Activated CD4-positive, alpha-beta T cell treated with anti-CD3 and anti-CD28 coated beads, Interleukin-2, amount 50 U/mL, for 24 hours (primary cell): ENCODE results near the gene RALB.
A peak's percentile ranks its signal among the peaks of the same experiment; 100 is the strongest.
"Not testable (repeated sequence)": the region's sequence is repeated elsewhere in the genome, so short reads cannot be mapped to it uniquely, and the experiment has no call there.

Experiments used
- DNase-seq, 2 donors: peaks; one replicate each; pipeline ENCODE4 v3.0.0-alpha.2; 2020; ENCODE audit warnings: low read depth in 1 of 2, low spot score in 1 of 2

RALB gene

DNA sequence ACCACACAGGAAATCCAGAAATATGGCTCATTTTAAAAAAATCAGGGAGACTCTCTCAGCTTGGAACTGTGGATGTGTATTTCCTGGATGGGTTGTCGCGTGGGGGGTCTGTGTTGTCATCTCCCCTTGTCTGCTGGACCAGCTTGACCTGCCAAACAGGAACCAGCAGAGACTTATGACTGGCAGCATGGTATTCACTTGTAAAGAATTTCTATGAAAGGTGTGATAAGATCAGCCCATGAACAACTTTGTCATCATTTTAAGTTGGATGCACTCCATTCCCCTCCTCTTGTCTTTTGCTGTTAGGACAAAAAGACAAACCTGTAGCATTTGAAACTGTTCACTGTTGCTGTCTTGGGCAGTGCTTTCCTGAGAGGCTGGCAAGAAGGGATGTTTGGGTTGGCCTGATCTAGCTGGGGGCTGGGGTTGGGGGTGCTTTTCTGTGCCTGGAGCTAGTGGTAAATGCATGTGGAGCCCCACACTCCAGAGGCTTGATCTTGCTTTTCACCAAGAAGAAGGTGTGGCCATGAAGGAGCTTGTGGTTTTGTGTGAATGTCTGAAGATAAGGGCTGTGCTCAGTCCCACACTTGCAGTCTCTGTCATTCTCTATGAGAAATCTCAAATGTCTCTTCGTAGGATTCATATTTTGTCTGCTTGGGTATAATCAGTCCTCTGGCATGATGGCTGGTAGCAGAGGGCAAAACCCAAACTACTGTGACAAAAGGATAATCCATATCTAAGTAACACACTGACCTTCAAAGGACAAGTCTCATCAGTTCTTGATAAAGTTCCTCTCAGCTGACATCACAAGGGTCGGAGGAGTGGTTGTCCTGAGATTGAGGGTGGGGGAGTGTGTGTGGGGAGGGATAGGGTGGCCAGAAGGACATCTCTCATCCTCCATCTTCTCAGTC lies 39.0 kb downstream of the RALB start:
- DNase-seq, result no peak

DNA sequence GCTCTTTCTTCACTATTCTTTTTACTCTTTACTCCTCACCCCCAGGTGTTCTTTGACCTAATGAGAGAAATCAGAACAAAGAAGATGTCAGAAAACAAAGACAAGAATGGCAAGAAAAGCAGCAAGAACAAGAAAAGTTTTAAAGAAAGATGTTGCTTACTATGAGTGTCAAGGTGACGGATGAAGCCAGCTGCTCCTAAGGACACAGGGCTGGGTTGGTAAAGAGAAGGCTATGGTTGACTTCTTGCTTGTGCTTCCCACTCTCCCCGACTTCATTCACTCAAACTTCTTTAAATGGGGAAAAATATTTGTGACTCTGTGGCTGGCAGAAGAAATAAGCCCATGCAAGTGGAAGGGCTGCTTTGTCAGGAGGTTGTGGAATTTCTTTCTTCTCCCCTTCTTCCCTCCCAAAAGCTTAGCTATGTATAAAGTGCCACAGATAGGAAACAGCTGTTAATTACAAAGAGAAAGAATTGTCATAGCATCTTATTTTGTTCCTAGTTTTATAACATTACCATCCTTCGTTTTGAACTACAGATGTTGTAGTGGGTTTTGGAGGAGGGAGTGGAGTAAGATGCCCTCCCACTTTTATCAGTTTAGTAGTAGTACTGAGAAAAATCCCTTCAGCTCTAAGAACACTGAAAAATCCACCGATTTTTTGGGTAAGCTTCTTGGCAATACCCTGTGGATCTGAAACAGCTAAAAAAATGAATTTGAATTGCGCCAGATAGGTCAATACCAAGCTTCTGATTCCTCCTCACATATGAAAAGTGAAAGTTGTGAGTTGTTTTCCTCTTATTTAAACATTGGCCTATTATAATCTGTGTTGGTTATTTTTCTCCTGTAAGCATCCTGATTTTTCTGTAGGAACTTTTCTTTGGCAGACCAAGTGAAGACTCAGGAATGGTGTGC lies 40.7 kb downstream of the RALB start:
- no peak for DNase-seq

DNA sequence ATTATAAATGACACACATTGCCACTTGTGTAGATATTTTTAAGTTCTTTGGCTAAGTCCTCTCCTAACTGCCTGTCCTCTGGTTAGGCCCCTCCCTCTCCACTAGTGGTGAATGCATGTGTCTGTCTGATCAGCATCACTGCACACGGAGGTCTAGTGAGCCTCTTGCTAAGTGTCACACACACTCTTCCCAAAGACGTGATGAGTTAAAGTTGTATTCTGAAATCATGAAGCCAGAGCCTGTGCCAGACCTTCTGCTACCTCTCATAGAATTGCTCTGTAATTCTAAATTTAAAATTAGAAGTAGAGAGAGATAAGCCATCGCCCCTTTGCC lies 41.3 kb downstream of the RALB start:
- DNase-seq, result no peak

DNA sequence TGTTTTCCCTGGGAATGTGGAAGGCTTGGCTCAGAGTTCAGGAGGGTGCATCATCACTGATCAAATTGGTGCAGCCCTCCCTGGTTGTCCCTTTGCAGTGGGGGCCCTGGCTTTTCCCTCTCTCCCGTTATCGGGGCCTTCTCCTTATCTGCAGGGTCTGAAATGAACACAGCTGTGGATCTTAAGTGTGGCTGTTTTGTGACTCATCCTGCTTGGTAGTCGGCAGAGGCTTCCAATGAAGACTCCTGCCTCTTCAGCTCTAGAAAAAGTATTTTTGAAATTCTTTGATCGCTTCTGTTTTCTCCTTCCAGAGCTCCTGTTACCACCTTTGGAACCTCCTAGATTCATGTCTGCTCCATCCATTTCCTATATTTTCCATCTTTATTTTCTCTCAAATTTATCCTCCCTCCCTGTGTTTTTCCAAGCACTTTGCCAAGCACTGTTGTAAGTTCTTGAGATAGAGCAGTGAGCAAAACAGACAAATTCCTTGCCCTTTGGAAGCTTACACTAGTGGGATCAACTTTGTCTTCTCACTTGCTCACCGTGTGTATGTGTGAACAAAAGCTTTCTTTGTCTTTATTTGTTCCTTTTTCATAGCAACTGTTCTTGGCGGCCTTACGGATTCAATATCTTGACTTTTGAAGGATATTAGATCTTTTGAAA lies 45.7 kb downstream of the RALB start:
- DNase-seq, result no peak

DNA sequence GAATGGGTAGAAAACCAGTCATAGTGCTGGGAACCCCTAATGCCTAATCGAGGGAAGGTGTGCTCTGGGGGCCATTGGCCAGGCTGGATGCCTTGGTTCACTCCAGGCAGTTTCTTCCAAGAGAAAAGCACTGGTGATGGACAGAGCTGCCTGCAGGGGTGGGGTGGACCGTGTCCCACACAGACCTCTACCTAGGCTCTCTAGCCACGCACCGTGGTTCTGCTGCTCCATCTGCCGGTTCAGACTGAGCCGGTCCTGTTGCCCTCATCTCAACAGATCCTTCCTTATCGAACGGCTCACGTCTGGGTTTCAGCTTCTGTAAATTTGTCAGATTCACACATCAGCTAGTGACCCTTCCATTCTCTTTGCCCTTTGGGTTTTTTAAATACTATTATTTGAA lies 46.4 kb downstream of the RALB start:
- DNase-seq, result no peak

DNA sequence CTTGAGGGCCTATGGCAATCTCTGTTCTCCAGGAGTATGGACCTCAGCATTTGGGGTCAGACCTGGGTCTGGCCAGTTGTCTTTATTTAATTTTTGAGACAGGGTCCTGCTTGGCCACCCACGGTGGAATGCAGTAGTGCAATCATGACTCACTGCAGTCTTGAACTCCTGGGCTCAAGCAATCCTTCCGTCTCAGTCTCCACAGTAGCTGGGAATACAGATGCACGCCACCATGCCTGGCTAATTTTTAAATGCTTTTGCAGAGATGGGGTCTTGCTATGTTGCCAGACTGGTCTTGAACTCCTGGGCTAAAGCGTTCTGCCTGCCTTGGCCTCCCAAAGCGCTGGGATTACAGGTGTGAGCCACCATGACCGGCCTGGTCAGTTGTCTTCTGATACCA lies 46.9 kb downstream of the RALB start:
- no peak for DNase-seq

DNA sequence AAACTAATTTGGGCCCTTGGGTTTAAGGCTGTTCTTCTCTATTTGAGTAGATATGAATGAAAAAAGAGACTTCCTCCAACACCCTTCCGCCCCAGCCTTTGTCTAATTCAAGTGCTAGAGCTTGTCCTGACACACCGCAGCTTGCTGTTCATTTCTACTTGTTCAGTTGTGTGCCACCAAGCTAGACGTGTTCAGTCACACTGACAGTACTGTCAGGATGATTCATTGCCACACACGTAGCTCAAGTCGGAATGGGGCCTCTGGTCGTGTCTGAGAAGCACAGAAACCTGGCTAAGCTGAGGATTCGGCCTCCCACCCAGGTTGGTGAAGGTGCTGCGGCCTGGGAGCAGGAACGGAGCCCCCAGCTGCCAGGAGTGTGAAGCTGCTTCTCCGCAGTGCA lies 47.7 kb downstream of the RALB start:
- no peak for DNase-seq

DNA sequence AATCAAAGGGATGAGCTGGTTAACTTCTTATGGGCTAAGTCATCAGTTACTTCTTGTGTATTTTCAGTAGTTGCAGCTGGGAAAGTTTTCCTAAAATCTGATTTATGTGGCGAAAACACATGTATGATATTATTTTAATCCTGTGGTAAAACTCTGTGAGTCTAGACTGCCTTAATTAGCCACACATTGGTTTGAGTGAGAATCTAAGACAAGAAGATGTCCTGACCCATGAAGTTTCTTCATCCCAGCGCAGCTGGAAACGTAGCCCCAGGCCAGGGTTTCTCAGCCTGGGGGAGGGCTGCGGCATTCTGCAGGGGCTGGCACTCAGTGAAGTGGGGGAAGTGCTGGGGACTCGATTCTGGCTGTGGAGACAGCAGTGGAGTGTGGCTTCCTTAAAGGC lies 48.6 kb downstream of the RALB start:
- DNase-seq, result no peak

DNA sequence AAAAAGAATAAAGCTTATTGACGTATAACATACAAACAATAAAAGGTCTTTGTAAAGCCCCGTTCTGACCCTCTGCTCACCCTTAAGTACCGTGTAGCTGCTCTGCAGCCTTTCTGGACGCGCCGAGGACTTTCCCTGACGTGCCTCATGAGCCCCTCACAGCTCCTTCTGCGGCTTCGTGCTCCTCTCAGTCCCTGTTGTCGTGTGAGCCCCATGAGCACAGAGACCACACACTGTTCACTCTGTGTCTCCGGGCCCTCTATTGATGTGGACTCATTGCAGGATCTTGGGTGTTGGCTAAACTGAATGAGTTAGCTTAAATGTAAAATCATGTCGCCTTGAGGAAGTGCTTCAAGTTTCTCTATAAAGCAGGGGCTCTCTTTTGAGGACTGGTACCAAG lies 49.6 kb downstream of the RALB start:
- no peak for DNase-seq

DNA sequence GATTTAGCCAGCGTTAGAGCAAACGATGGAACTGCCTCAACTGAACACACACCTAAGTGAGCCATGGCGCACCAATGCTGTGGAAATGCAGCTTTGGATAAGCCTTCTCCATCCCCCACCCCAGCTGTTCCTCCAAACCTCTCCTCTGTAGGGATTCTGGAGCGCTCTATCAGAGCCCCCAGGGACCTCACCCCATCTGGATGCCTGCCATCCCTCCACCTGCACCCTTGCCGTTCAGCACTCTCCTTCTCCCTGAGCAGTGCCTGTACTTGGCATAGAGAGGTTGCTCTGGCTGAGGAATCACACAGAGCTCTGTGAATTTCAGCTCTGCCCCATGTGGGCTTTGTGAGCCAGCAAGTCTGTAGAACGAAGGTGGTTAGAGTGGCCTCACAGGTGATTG lies 50.5 kb downstream of the RALB start:
- DNase-seq, result no peak

DNA sequence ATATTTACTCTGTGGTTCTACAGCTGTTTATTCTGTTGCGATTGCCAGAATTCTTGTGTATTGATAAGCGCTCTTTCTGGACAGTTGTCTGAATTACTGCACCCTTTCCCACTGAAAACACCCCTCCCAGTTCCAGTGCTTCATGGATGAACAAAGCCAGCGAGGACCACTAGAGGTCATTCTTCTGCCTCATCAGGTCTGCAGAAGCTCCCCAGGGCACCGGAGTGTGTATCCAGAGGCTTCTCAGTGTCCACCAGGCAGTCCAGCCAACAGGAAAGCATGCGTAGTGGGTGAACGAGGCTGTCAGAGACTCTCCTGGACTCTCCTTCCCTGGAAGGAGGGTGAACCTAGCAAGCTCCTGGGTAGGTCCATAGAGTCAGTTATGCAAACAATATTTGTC lies 52.6 kb downstream of the RALB start:
- DNase-seq, result no peak

DNA sequence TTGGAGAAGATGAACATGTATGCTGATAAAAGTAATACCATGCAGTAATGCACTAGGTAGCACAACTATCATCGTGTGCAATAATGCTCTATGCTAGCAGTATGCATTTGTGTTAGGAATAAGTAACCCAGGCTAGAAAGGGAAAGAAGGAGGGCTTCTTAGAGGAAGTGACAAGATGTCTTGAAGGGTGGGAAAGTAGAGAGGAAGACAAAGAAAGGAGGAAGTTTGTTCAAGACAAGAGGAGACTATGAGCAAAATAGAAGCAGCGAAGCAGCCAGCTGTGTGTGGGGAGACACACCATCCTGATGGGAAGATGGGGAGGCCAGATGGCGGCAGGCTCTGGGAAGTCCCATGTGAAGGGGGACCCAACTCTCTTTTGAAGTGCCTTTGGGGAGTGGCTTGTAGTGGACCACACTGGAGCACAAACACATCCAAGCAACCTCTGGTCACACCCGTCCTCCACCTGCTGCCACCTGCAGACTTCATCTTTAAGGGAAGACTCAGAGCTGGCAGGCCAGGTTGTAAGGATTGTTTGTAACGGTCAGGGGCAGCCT lies 53.4 kb downstream of the RALB start:
- DNase-seq, result no peak

DNA sequence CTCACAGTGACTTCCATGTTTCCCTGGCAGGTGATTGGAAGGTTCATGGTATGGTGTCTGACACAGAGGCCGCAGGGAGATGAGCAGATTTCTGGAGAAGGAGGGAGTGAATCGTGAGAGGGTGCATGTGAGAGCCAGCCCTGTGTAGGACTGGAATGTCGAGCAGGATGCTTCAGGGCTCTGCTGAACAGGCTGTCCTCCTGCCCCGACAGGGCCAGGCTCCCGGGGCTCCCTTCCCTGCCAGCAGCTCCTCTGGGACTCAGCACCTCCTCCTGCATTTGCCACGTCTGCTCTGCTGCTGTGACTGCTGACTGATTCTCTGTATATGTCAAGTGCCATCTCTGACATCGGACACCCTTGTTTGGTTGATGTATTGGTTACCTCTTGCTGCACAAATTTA lies 54.8 kb downstream of the RALB start:
- DNase-seq, result no peak

DNA sequence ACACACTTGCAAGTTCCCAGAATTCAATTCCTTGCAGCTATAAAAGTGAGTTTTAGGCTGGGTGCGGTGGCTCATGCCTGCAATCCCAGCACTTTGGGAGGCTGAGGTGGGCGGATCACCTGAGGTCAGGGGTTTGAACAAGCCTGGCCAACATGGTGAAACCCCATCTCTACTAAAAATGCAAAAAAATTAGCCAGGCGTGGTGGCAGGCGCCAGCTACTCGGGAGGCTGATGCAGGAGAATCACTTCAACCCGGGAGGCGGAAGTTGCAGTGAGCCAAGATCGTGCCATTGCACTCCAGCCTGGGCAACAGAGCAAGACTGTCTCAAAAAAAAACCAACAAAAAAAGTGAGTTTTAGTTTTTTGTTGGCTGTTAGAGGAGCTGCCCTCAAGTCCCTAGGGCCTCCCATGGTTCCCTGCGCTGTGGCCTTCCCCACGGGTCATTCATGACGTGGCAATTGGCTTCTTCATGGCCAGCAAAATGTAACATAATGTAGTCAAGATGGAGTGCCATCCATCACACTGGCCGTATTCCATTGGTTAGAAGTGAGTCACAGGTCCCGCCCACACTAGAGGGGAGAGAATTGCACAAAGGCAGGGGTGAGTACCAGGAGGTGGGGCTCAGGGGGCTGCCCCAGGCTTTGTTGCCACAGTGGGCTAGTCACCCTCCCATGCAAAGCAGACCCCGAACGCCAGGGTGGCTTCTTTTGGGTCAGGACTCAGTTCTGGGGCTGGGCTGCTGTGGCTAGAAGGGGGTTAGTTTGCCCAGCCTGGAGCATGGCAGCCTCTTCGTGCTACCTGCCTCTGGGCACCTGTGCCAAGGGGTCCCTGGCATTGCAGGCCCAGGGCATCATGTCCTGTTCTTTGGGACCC lies 55.6 kb downstream of the RALB start:
- DNase-seq, result no peak

DNA sequence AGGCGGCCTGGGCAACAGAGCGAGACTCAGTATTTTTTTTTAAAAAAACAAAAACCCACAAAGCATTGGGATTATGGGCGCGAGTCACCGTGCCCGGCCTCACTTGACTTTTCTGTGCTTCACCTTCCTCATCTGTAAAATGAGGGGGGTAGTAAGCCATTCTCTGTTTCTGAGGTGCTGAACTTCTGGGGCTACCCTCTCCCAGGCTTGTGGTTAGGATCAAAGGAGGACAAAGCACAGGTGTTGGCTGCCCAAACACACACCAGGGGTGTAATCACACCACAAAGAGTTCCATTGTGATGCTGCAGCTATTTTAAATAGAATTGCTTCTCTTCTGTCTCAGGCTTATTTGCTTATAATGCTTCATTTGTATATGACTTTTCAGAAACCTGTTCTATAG lies 57.5 kb downstream of the RALB start:
- DNase-seq, result no peak

DNA sequence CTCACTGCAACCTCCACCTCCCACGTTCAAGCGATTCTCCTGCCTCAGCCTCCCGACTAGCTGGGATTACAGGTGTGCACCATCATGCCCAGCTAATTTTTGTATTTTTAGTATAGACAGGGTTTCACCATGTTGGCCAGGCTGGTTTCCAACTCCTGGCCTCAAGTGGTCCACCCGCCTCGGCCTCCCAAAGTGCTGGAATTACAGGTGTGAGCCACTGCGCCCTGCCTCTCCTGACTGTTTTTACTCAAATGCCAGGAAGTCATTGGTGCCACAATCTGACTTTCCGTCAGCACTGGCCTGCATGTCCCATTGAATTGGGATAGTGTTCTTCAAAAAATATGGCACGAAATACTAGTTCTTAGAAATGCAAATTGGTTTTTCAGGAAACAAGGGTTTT lies 58.2 kb downstream of the RALB start:
- DNase-seq, result not testable (repeated sequence)

DNA sequence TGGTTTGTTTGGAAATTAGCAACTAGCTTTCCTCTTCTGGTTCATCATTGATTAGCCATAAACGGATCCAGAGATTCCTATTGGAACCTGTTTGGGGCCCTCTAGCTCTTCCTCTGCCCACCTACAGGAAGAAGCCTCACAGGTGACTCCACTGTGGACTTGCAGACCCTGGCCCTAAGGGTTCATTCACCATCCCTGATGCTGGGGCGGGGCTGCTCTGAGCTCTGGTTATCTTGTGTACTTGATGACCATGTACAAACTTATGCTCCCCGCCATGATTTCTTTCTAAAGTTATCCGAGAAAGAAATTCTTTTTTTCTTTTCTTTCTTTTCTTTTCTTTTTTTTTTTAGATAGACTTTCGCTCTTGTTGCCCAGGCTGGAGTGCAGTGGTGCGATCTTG lies 59.4 kb downstream of the RALB start:
- no peak for DNase-seq

DNA sequence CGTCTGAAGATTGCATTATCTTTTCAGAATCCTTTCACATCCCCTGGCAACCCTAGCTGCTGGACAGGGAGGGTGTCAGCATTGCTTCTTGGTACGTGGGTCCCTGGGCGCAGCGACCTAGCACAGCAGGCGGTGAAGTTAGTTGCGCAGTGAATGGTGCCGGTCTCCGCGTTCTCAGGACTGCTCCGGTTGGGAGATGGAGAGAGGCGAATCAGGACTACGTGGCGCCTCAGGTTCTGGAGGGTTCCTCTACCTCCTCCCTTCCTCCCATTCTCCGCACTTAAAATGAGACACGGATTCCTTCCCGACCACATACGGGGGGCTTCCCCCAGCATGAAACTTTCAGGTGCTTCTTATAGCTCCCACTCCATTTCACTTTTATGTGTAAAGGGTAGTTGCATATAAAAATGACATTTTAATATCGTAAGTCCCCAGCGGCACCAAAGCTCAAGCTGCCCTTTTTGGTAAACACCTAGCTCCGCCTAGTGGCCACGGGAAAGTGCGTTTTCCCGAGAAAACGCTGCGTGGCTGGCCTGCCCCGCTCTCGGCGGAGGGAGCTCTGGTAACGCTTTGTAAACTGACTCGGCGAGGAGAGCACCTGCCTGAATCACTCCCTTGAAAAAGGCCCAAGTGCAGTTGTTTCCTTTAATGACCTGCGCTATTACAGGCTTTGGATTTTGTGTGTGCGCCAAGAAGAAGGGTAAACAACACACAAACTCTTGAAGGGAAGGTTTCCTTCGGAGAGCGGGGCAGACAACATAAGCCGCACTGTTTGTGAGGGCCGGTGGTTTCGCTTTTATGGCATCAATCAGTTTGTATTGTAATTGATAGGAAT lies 60.4 kb downstream of the RALB start:
- DNase-seq, result peak; percentile 52 to 72

DNA sequence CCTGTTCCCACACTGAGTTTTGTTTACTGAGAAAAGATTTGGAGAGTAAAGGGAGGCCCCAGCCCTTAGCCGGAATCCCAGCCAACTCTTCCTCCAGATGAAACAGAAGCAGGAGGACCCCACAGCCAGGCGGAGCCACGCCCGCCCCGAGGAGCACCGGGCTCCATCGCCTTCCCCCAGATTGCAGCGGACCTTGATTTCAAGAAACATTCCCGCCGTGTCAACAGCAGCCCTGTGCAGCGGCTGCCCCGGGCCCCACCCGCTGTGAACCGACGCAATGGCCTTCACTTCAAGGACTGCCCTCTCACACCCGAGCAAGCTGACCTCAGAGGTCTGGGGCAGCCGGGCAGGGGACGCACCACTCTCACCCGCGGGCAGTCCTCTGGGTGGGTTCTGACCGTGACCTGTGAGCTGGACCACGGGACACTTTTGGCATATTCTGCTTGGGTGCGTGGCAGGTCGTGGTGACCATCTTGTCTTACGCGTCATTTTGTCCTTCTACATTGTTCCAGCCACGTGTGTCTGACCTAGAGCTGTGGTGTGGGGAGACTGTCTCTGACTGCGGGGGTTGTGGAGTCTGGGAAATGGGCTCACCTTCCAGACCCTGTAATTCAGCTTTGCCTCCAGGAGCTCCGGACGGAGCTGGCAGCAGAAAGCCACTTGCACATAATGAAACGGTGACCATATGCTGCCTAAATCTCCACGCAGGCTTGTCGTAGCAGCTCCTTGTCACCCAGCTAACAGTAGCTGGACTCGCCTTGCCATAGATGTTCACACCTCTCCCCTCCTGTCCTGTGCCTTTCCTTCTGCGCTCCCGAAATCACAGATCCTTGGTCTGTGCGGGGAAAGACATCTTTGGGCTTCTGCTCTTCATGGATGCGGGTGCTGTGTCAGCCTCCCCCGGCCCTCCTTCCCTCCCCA lies 61.3 kb downstream of the RALB start:
- no peak for DNase-seq
